ENCODE measurements around the gene MCU.

GRCh38 chr10:72736176-72736827 lies 44.4 kb downstream of the MCU start:
- TF ChIP-seq CTCF (conservative IDR thresholded peaks at IDR 0.05; ENCODE audit: low read depth, low read length) = no peak
- TF ChIP-seq EZH2 (IDR thresholded peaks at IDR 0.05; ENCODE audit: borderline replicate concordance, low read depth, low read length, poor library complexity, severe bottlenecking) = no peak

All from A673 (cell line).